SK-N-DZ (cell line): ENCODE results near the gene STAC.

ENCODE experiments used
- DNase-seq: peaks from one replicate; pipeline ENCODE4 v3.0.0-alpha.2; 2015; ENCODE audit warnings: low spot score

Gene STAC

DNA sequence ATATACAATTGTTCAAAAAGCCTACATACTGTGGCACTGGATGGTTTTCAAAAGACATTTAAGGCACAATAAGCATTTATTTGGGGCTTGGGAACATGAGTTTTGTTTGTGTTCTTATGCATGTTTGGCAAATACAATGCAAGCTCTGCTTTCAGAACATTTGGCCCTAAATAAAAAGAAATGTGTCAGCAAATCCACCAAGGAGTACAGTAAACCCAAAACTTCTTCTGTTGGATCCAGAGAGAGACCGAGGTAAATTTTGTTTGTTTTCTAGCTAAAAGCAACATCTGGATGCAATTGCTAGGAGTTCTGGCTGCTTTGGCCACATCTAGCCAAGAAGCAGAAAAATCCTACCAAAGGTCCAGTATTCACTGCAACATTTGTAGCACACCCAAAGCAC, 215.2 kb downstream of the STAC start:
- no peak for DNase-seq

DNA sequence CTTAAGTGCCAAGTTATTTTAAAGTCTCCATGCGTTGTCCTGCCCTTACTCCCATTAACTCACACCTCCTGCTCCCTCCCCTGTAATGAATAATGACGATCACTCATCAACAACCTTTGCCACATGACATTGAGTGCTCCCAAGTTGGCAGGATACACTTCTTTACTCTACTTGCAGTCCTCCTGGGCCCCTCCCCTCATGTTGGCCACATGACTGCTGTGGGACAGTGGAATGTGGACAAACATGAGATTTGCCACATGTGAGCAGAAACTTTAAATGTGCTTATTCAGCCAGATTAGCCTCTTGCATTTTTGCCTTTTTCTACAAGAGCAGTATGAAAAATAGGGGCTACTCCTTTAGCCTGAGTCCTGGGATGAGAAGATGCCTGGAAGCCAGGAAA, 216.1 kb downstream of the STAC start:
- DNase-seq, result no peak

DNA sequence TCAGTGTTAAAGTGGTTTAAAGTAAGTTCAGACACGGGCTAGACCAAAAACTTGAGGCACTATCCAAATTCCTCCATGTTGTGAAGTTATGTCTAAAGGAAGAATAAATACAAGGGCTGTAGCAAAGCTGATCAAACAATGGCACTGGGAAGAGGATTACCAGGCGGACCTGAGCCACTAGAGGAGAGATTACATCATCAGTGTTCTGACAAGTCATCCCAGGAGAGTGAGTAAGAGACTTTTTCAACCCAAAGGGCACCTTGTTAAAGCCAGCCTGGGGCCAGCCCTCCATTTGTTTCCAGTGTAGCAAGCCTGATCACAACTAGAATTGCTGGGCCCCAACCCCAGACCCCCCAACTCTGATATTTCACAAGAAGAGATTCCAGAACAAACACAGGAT, 217.1 kb downstream of the STAC start:
- DNase-seq, result no peak
